ENCODE data around the gene PCDH18. TPM values are rescaled to one million over a fixed set of nuclear protein-coding genes. Genes with fewer than 3 reads are reported as not detected.

PCDH18 gene
- 0.33 and 1.1 TPM in 2 replicates for total RNA-seq

GRCh38 chr4:137531986-137532868, at the start of gene PCDH18:
Gene PCDH18, minus strand, starts transcription at chr4:137532494. Its CDS starts 406 bp downstream, at chr4:137532088.

All from vein endothelial cell (primary cell).